Stimulated activated naive CD4-positive, alpha-beta T cell treated with Interleukin-2 at 50 U/mL for 16 hours (primary cell): ENCODE measurements around the gene MCF2L2.

ENCODE experiments used
- DNase-seq: peaks from one replicate; lab custom pipeline; 2025; lab: John Stamatoyannopoulos, UW

Gene MCF2L2

GRCh38 chr3:183369117-183369516, 59.3 kb downstream of the MCF2L2 start:
- DNase-seq = no peak

GRCh38 chr3:183360971-183361624, 67.3 kb downstream of the MCF2L2 start:
- DNase-seq = no peak

GRCh38 chr3:183359036-183359435, 69.4 kb downstream of the MCF2L2 start:
- DNase-seq = no peak

- no peak for DNase-seq
These were observed 70.8 kb downstream of the MCF2L2 start for GRCh38 chr3:183357564-183358079.

- no peak for DNase-seq
These were observed 71.5 kb downstream of the MCF2L2 start for GRCh38 chr3:183356920-183357319.

GRCh38 chr3:183354874-183355273, 73.5 kb downstream of the MCF2L2 start:
- no peak for DNase-seq

GRCh38 chr3:183354325-183354831, 74.0 kb downstream of the MCF2L2 start:
- DNase-seq = no peak

GRCh38 chr3:183353421-183353820, 75.0 kb downstream of the MCF2L2 start:
- no peak for DNase-seq

- no peak for DNase-seq
These were observed 78.3 kb downstream of the MCF2L2 start for GRCh38 chr3:183350164-183350563.

- DNase-seq = no peak
These were observed 78.8 kb downstream of the MCF2L2 start for GRCh38 chr3:183349421-183350157.

GRCh38 chr3:183342824-183343223, 85.6 kb downstream of the MCF2L2 start:
- DNase-seq = no peak

- DNase-seq = no peak
These were observed 86.7 kb downstream of the MCF2L2 start for GRCh38 chr3:183341545-183342288.

- no peak for DNase-seq
These were observed 88.2 kb downstream of the MCF2L2 start for GRCh38 chr3:183340222-183340621.

- DNase-seq = no peak
These were observed 88.8 kb downstream of the MCF2L2 start for GRCh38 chr3:183339461-183340086.

GRCh38 chr3:183338520-183338919, 89.9 kb downstream of the MCF2L2 start:
- DNase-seq = no peak

- no peak for DNase-seq
These were observed 95.9 kb downstream of the MCF2L2 start for GRCh38 chr3:183332487-183332886.

- DNase-seq = no peak
These were observed 96.9 kb downstream of the MCF2L2 start for GRCh38 chr3:183331498-183331897.

GRCh38 chr3:183330881-183331280, 97.5 kb downstream of the MCF2L2 start:
- DNase-seq = no peak

- DNase-seq = no peak
These were observed 98.9 kb downstream of the MCF2L2 start for GRCh38 chr3:183329543-183329942.

- DNase-seq = no peak
These were observed 99.6 kb downstream of the MCF2L2 start for GRCh38 chr3:183328823-183329222.

- DNase-seq = no peak
These were observed 100.3 kb downstream of the MCF2L2 start for GRCh38 chr3:183328164-183328563.

- DNase-seq = no peak
These were observed 101.1 kb downstream of the MCF2L2 start for GRCh38 chr3:183327343-183327742.
